K562 (cell line): ENCODE measurements around the gene ZBTB39. TPM values are rescaled to one million over a fixed set of nuclear protein-coding genes. Genes with fewer than 3 reads are reported as not detected.

Experiments
- ATAC-seq: fragments of 200-7000 bp; cut with Tn5 transposase; 3 replicates; pipeline ENCODE4 v1.9.1; 2020; ENCODE audit warnings: moderate library complexity
- BruUV-seq: library from RNA; stranded (reverse); fragments of 400-500 nt; replicated peaks from 2 replicates; lab custom pipeline; 2021; lab: Mats Ljungman, UMichigan
- CTCF ChIA-PET: fragments of 300-600 bp; formaldehyde crosslinking; extraction: SDS; loops from one replicate; lab custom pipeline; 2021; ENCODE audit warnings: low intra/inter-chr PET ratio; lab: Yijun Ruan, JAX
- POLR2A ChIA-PET: fragments of 300-600, 350-650 bp; sonication (Branson Sonifier 250); formaldehyde crosslinking; extraction: SDS; loops from one replicate; lab custom pipeline; 2021; ENCODE audit warnings: antibody characterized with exemption, inconsistent platforms; lab: Yijun Ruan, JAX
- DNase-seq, 4 experiments: peaks; one replicate each; pipeline versions ENCODE4 v3.0.0 to v3.0.0-alpha.2; 2011 to 2018; ENCODE audit warnings: low spot score in 3 of 4, mixed read lengths in 3 of 4; ENCODE audit errors: extremely low read depth in 1 of 4
- FAIRE-seq: peaks from 2 replicates; lab custom pipeline; 2011; peaks lifted over from hg19 to GRCh38; lab: Jason Lieb, UNC
- H2AFZ ChIP-seq: 2 replicates; pipeline ENCODE4 v1.6.0; 2011; ENCODE audit warnings: low read depth, low read length, control low read depth, inconsistent platforms
- H3K27ac ChIP-seq: fragments of 200-600 bp; 3 replicates; pipeline ENCODE4 v1.8.0; 2011; ENCODE audit warnings: low read depth, mild to moderate bottlenecking, control low read depth, inconsistent platforms, low read length, moderate library complexity, mixed read lengths; ENCODE audit errors: extremely low read depth
- H3K27me3 ChIP-seq, 2 experiments: fragments of 300-600 bp in 1 of 2; 2 replicates in 1 of 2; 3 replicates in 1 of 2; pipeline versions ENCODE4 v1.6.0 to v1.8.0; 2011; ENCODE audit warnings: inconsistent platforms in 2 of 2, low read length in 2 of 2, mild to moderate bottlenecking in 1 of 2, mixed read lengths in 1 of 2, moderate library complexity in 1 of 2; ENCODE audit not compliant: control insufficient read depth in 2 of 2, insufficient read depth in 2 of 2
- H3K36me3 ChIP-seq: fragments of 300-600 bp; 3 replicates; pipeline ENCODE4 v1.8.0; 2011; ENCODE audit warnings: mild to moderate bottlenecking, low read length, inconsistent platforms; ENCODE audit not compliant: control insufficient read depth, insufficient read depth
- H3K4me1 ChIP-seq, 2 experiments: fragments of 200-600 bp in 1 of 2; replicated peaks in 1 of 2; 2 replicates in 1 of 2; 3 replicates in 1 of 2; pipeline versions ENCODE4 v1.5.1 to v1.8.0; 2011; ENCODE audit warnings: inconsistent platforms in 2 of 2, low read length in 2 of 2, mild to moderate bottlenecking in 1 of 2, mixed read lengths in 1 of 2, moderate library complexity in 1 of 2; ENCODE audit not compliant: control insufficient read depth in 2 of 2, insufficient read depth in 2 of 2
- H3K4me2 ChIP-seq: 2 replicates; pipeline ENCODE4 v1.6.1; 2011; ENCODE audit warnings: low read length, control low read depth, inconsistent platforms, mixed read lengths; ENCODE audit not compliant: insufficient read depth
- H3K4me3 ChIP-seq: fragments of 200-600 bp; sonication (generic), shearing (Covaris generic); 2 replicates; pipeline ENCODE4 v1.5.1; 2016; ENCODE audit warnings: control low read depth, inconsistent platforms
- H3K79me2 ChIP-seq: fragments of 200-600 bp; 3 replicates; pipeline ENCODE4 v1.8.0; 2011; ENCODE audit warnings: low read length, inconsistent platforms; ENCODE audit not compliant: control insufficient read depth, insufficient read depth
- H3K9ac ChIP-seq, 2 experiments: 2 replicates each; pipeline versions ENCODE4 v1.6.0 to v1.6.1; 2011; ENCODE audit warnings: low read depth in 2 of 2, low read length in 2 of 2, control low read depth in 1 of 2, inconsistent platforms in 1 of 2, mild to moderate bottlenecking in 1 of 2, mixed read lengths in 1 of 2; ENCODE audit not compliant: insufficient read depth in 1 of 2
- H3K9me1 ChIP-seq: one replicate; pipeline ENCODE4 v1.6.0; 2011; ENCODE audit warnings: inconsistent platforms, mild to moderate bottlenecking, low read length, moderate library complexity; ENCODE audit not compliant: control insufficient read depth, insufficient read depth
- H3K9me3 ChIP-seq: replicated peaks from 2 replicates; pipeline ENCODE4 v1.5.1; 2011; ENCODE audit warnings: low read depth, low read length, inconsistent platforms; ENCODE audit not compliant: control insufficient read depth, insufficient read depth
- H4K20me1 ChIP-seq: replicated peaks from 2 replicates; pipeline ENCODE4 v1.6.1; 2011; ENCODE audit warnings: low read length, inconsistent platforms, mixed read lengths; ENCODE audit not compliant: control insufficient read depth, insufficient read depth
- CBFA2T3 ChIP-seq: fragments of 450-650 bp; IDR thresholded peaks from 2 replicates; pipeline ENCODE4 v1.6.1; 2017
- CBX5 ChIP-seq: IDR thresholded peaks from 2 replicates; pipeline ENCODE4 v1.6.1; 2014; ENCODE audit warnings: low read depth, borderline replicate concordance
- CTCF ChIP-seq, 3 experiments: IDR thresholded peaks in 2 of 3; conservative IDR thresholded peaks in 1 of 3; 2 replicates each; pipeline ENCODE4 v1.5.1; 2011 to 2012; ENCODE audit warnings: low read length in 3 of 3, mild to moderate bottlenecking in 3 of 3, control low read depth in 2 of 3, improper control_type of control experiment in 1 of 3, inconsistent platforms in 1 of 3, low read depth in 1 of 3, mixed read lengths in 1 of 3, moderate library complexity in 1 of 3; ENCODE audit not compliant: insufficient read depth in 2 of 3
- RAD21 ChIP-seq, 2 experiments: fragments of 250-450 bp in 1 of 2; fragments of 450-650 bp in 1 of 2; sonication (Bioruptor Pico) in 1 of 2; formaldehyde crosslinking in 1 of 2; IDR thresholded peaks in 1 of 2; conservative IDR thresholded peaks in 1 of 2; 2 replicates each; pipeline versions ENCODE4 v1.4.0 to v1.8.0; 2020 to 2022; ENCODE audit warnings: mild to moderate bottlenecking in 2 of 2, moderate library complexity in 1 of 2
- REST ChIP-seq, 2 experiments: fragments of 450-650 bp; formaldehyde crosslinking in 1 of 2; IDR thresholded peaks; 2 replicates each; pipeline versions ENCODE4 v1.4.0 to v1.6.1; 2014 to 2020; ENCODE audit warnings: mild to moderate bottlenecking in 2 of 2, borderline replicate concordance in 1 of 2, low read depth in 1 of 2
- THRA ChIP-seq: fragments of 450-650 bp; IDR thresholded peaks from 2 replicates; pipeline ENCODE4 v1.6.1; 2017; ENCODE audit warnings: mild to moderate bottlenecking, moderate library complexity
- WGBS: fragments of 100-300 bp; shearing (Covaris generic); methylation state at CpG from one replicate; pipeline ENCODE4 v1.1.6; 2016; ENCODE audit warnings: low coverage, mixed read lengths; ENCODE audit not compliant: insufficient coverage; ENCODE audit errors: missing lambda C conversion rate; 5-methylcytosine and 5-hydroxymethylcytosine counted together
- in situ Hi-C: fragments of 300-500 bp; cut with MboI; formaldehyde crosslinking; loops from 4 replicates; pipeline ENCODE4 v1.15.0; 2018; ENCODE audit warnings: inconsistent platforms, mixed read lengths
- intact Hi-C: fragments of 100-400 bp; cut with micrococcal nuclease; formaldehyde crosslinking; loops from 2 replicates; pipeline ENCODE4 v1.14.2; 2022
- polyA plus RNA-seq, 8 experiments: library from polyadenylated mRNA; depleted of rRNA in 4 of 8; stranded (reverse) in 5 of 8; unstranded in 3 of 8; fragments of >200 nt; fragmentation: Nextera tagmentation in 2 of 8; fragmentation: Illumina TruSeq in 1 of 8; extraction: Ambion mirVana in 2 of 8; extraction: Trizol in 1 of 8; gene quantifications; 2 replicates each; pipeline versions ENCODE4 v1.2.1 to v1.2.3, GENCODE V29; 2011 to 2014; ENCODE audit warnings: inconsistent platforms in 1 of 8, missing spikeins in 1 of 8
- total RNA-seq, 7 experiments: library from RNA; depleted of rRNA in 6 of 7; stranded (reverse); fragments of >200 nt in 6 of 7; fragmentation: Illumina TruSeq in 2 of 7; extraction: Trizol in 2 of 7; gene quantifications; 2 replicates each; pipeline versions ENCODE4 v1.2.1 to v1.2.3, GENCODE V29; 2011 to 2021; ENCODE audit warnings: low replicate concordance in 1 of 7

The ZBTB39 gene
- total and polyA plus RNA-seq, 9 of the 15 experiments (the other 6 are each of a cell fraction or from before 2014, with no cell fraction given): 3.3 to 13.3 (median 8.6) TPM

- Histone ChIP-seq H3K9me1 (no peaks in the 10 kb centered on the region), H3K4me1 (peaks cover 19 to 34% of the 10 kb centered on the region in 2 experiments), H3K79me2 (peaks cover 28% of the 10 kb centered on the region), H3K27me3 (no peaks in the 10 kb centered on the region), H3K4me3 (no peak overlapping the region), H3K36me3 (peaks cover 33% of the 10 kb centered on the region; the same call in 2 of the 3 replicates), H3K27ac (no peak overlapping the region), H4K20me1 (no peaks in the 10 kb centered on the region; the same call in 1 of the 2 replicates), H3K9ac (peak overlapping the region in 1 of 2 experiments; percentile 62; a peak in 1 of 4 replicates), H2AFZ (no peak overlapping the region), H3K9me3 (no peaks in the 10 kb centered on the region), H3K4me2 (no peak overlapping the region)
- CTCF ChIA-PET: interaction anchor here (0.6 kb wide), 1 partner anchor 239 kb away, joined by 4 read pairs; no protein-coding TSS in a partner anchor
- no peak for TF ChIP-seq THRA
- no peak for TF ChIP-seq CBX5
- TF ChIP-seq REST (IDR thresholded peaks at IDR 0.05; ENCODE audit: borderline replicate concordance): peak; percentile 22; the same call in 1 of the 2 replicates
- no peak for TF ChIP-seq REST (CRISPR knock-in tag; IDR thresholded peaks at IDR 0.05; ENCODE audit: low read depth)
- TF ChIP-seq RAD21 (CRISPR knock-in tag; conservative IDR thresholded peaks at IDR 0.05 in 1 of 2, IDR thresholded peaks at IDR 0.05 in 1 of 2): peak in 1 of 2 experiments; percentile 28; a peak in 2 of 4 replicates
- peak in 2 of 3 experiments; percentile 2 to 19; a peak in 1 of 6 replicates for TF ChIP-seq CTCF (IDR thresholded peaks at IDR 0.05 in 2 of 3, conservative IDR thresholded peaks at IDR 0.05 in 1 of 3; ENCODE audit: insufficient read depth in 2 of 3, low read depth in 1 of 3, low read length in 3 of 3)
- TF ChIP-seq CBFA2T3: peak; percentile 23; the same call in 1 of the 2 replicates
- in situ Hi-C loops: no loop called here
- peak in 2 of 4 experiments; percentile 13 to 44 for DNase-seq
- BruUV-seq: no TSS peak
- intact Hi-C loops: no loop called here
- POLR2A ChIA-PET: interaction anchor here (0.6 to 1.0 kb wide), 4 partner anchors 12 to 193 kb away, joined by 3 read pairs; no protein-coding TSS in a partner anchor
- WGBS: 47% methylated on average over 9 of the region's 12 CpGs
- peak; percentile 26 for FAIRE-seq
- ATAC-seq: peak; percentile 11; the same call in 2 of the 3 replicates
Observed at GRCh38 chr12:56996793-56997545, 9.4 kb downstream of the ZBTB39 start.
